GM08714 (cell line): ENCODE data around the gene SYNDIG1L.
"Not testable (repeated sequence)": the region's sequence is repeated elsewhere in the genome, so short reads cannot be mapped to it uniquely, and the experiment has no call there.

Experiments used
- H3K4me3 ChIP-seq: fragments of 200-500 bp; sonication (Bioruptor generic); 2 replicates; pipeline ENCODE4 v1.5.1; 2014; ENCODE audit warnings: mild to moderate bottlenecking, low read length, inconsistent platforms
- ZNF274 ChIP-seq: IDR thresholded peaks from 2 replicates; pipeline ENCODE4 v1.6.1; 2012; ENCODE audit warnings: mild to moderate bottlenecking, low read depth, low read length

Gene SYNDIG1L

GRCh38 chr14:74426202-74426582, at the start of gene SYNDIG1L:
Gene SYNDIG1L (minus strand): TSS chr14:74426210. CDS start chr14:74409744, 16,466 bp downstream.
- H3K4me3 ChIP-seq: no peak within 1 kb of the TSS
- TF ChIP-seq ZNF274: no peak

GRCh38 chr14:74475678-74476077, 49.7 kb upstream of the SYNDIG1L start:
- TF ChIP-seq ZNF274: no peak
- no peak overlapping the region for H3K4me3 ChIP-seq

- TF ChIP-seq ZNF274: no peak
- no peak overlapping the region for H3K4me3 ChIP-seq
Measured at GRCh38 chr14:74474376-74474775, 48.4 kb upstream of the SYNDIG1L start.

GRCh38 chr14:74472601-74473000, 46.6 kb upstream of the SYNDIG1L start:
- H3K4me3 ChIP-seq: no peak overlapping the region
- TF ChIP-seq ZNF274: no peak

GRCh38 chr14:74469548-74470518, 43.8 kb upstream of the SYNDIG1L start:
- no peak overlapping the region for H3K4me3 ChIP-seq
- TF ChIP-seq ZNF274: no peak

GRCh38 chr14:74468513-74468912, 42.5 kb upstream of the SYNDIG1L start:
- TF ChIP-seq ZNF274: no peak
- H3K4me3 ChIP-seq: no peak overlapping the region

- TF ChIP-seq ZNF274: no peak
- no peak overlapping the region for H3K4me3 ChIP-seq
Measured at GRCh38 chr14:74465335-74465734, 39.3 kb upstream of the SYNDIG1L start.

- H3K4me3 ChIP-seq: no peak overlapping the region
- TF ChIP-seq ZNF274: no peak
Measured at GRCh38 chr14:74464785-74465184, 38.8 kb upstream of the SYNDIG1L start.

- H3K4me3 ChIP-seq: no peak overlapping the region
- TF ChIP-seq ZNF274: no peak
Measured at GRCh38 chr14:74463697-74464096, 37.7 kb upstream of the SYNDIG1L start.

GRCh38 chr14:74462993-74463392, 37.0 kb upstream of the SYNDIG1L start:
- H3K4me3 ChIP-seq: no peak overlapping the region
- no peak for TF ChIP-seq ZNF274

GRCh38 chr14:74459976-74460375, 34.0 kb upstream of the SYNDIG1L start:
- no peak overlapping the region for H3K4me3 ChIP-seq
- TF ChIP-seq ZNF274: no peak

GRCh38 chr14:74459289-74459946, 33.4 kb upstream of the SYNDIG1L start:
- no peak overlapping the region for H3K4me3 ChIP-seq
- no peak for TF ChIP-seq ZNF274

GRCh38 chr14:74457565-74457895, 31.5 kb upstream of the SYNDIG1L start:
- TF ChIP-seq ZNF274: no peak

GRCh38 chr14:74456684-74457564, 30.9 kb upstream of the SYNDIG1L start:
- no peak overlapping the region for H3K4me3 ChIP-seq
- no peak for TF ChIP-seq ZNF274

More at GRCh38 chr14:74457565-74457895, 31.5 kb upstream of the SYNDIG1L start:
- H3K4me3 ChIP-seq: no peak overlapping the region

- not testable (repeated sequence) for H3K4me3 ChIP-seq
Measured at GRCh38 chr14:74454397-74454796, 28.4 kb upstream of the SYNDIG1L start.
